ENCODE measurements around the gene UTP20.
A peak's percentile ranks its signal among the peaks of the same experiment; 100 is the strongest.

Gene UTP20

DNA sequence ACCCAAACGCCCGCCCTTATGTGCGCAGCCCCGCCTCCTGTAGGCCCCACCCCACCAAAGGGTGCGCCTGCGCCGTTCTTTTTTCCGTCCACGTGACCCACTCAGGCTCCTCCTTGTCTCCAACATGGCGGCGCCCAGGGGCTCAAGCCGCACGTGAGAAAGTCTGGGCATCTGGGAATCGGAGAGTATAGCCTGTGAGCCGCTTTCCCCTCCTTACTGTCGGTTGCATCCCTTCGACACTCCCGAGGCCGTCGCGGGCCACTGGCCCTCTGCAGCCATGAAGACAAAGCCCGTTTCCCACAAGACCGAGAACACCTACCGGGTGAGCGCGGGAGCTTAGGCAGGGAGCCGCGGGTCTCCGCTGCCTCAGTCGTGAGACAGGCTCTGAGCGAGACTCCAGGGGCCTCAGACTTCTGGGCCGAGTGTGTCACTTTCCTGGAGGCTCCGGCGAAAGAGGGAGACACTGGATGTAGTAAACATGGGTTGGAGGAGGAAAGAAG lies at the start of gene UTP20:
Gene UTP20 (plus strand): TSS at position 100 of the 500 bp plus-strand sequence. CDS start 178 bp downstream, at position 278.
- peak; percentile 89 for DNase-seq (ENCODE audit: low read depth)

GRCh38 chr12:101230547-101230946 lies 49.4 kb upstream of the UTP20 start:
- peak; percentile 89 for DNase-seq (ENCODE audit: low read depth)

- no peak for DNase-seq (ENCODE audit: low read depth)
These were observed 48.3 kb upstream of the UTP20 start for GRCh38 chr12:101231636-101232035.

GRCh38 chr12:101235686-101236085 lies 44.2 kb upstream of the UTP20 start:
- no peak for DNase-seq (ENCODE audit: low read depth)

DNA sequence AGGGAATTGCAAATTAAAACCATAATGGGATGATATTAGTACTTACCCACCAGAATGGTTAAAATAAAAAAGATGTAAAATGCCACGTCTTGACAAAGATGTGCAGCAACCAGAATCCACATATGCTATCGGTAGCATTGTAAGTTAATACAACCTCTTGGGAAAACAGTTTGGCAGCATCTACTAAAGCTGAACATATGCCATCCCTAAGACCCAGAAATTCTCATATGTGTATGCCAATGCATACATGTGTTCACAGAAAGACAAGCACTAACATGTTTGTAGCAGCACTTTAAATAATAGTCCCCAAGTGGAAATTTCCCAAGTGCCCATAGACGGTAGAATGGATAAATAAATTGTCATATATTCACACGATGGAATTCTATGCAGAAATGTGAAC lies 41.6 kb upstream of the UTP20 start:
- DNase-seq (ENCODE audit: low read depth): no peak

DNA sequence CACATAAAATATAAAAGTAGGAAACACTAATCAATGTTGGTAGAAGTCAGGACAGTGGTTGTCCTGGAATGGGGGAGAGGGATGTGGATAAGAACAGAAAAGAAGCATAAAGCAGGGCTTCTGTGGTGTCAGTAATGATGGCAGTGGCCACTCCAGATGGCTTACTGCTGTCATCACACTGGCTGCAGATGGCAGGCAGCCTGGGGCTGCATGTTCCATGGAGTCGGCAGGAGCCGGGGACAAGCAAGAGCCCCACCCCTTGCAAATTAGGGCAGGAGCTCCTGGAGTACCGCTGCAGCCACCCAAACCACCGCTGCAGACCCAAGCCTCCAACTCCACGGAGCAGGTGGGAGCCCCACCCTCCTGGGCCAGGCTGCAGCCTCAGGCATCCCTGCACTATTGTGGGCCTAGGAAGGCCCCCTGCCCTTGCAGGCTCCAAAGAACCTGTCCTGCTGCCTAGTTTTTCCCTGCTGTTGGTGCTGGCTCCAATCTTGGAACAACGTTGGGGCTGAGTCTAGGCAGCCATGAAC lies 41.0 kb upstream of the UTP20 start:
- DNase-seq (ENCODE audit: low read depth): no peak

- no peak for DNase-seq (ENCODE audit: low read depth)
These were observed 36.8 kb upstream of the UTP20 start for GRCh38 chr12:101243074-101243473.

DNA sequence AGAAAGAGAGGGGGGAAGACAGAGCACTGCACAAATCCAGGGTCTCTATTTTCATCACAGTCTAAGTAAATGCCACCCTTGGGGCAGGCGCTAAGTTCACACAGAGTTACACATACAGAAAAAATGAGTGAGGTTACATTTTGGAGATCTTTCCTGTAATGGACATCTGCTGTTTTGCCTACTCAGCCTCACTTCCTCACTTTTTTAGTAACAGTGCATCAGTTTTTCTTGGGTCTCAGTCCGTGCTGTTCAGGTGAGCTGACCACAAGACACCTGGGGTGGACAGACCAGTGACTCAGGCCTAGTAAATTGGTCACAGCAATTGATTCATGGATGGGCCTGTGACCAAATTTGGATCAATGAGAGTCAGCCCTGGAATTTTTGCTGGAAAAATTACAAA lies 36.3 kb upstream of the UTP20 start:
- DNase-seq (ENCODE audit: low read depth): no peak

GRCh38 chr12:101256266-101256665 lies 23.6 kb upstream of the UTP20 start:
- DNase-seq (ENCODE audit: low read depth): peak; percentile 6

DNA sequence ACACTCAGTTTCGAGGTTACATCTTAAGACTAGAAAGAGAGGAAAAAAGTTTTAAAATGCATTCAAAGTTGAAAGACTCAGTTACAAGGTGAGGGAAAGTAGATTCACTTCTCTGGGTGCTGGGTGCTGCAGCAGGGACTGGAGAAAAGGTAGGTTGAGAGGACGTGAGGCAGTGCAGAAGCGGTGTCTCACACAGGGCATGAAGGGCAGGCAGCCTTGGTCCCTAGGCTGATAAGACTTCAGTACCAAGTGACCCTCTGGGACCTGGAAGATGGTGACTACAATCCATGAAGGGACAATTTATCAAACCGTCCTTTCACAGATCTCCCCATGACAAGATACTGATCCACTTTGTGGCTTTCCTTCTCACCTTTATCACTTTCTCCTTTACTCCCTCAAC lies 22.5 kb upstream of the UTP20 start:
- DNase-seq (ENCODE audit: low read depth): no peak

- no peak for DNase-seq (ENCODE audit: low read depth)
These were observed 12.8 kb upstream of the UTP20 start for GRCh38 chr12:101267111-101267510.

DNA sequence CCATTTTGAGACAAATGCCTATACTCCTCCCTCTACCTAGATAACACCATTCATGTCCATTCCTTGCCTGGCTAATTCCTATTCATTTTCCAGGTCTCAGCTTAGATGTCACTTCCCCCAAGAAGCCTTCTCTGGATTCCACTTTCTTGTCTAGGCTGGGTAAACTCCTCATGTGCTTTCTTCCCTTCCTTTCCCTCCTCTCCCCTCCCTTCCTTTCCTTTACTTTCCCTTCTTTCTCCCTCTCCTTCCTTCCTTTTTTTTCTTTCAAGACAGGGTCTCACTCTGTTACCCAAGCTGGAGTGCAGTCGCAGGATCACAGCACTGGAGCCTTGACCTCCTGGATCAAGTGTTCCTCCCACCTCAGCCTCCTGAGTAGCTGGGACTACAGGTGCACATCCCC lies 3.5 kb upstream of the UTP20 start:
- no peak for DNase-seq (ENCODE audit: low read depth)

DNA sequence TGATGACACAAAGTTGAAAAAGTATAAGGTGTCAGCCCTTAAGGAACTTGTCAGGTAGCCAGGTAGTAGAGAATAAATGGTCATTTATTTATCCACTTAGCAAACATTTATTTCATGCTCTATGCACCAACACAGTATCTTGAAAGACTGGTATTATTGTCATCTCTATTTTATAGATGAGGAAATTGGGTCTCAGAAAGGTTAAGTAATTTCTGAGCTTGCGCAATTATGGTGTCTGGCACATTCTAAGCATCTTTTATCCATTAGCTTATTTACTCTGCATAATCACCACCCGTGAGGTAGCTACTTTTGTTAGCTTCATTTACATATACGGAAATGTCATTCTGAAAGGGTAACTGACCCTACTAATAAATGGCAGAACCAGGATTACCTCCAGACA lies 2.5 kb upstream of the UTP20 start:
- DNase-seq (ENCODE audit: low read depth): no peak

GRCh38 chr12:101287357-101287756 lies 7.5 kb downstream of the UTP20 start:
- DNase-seq (ENCODE audit: low read depth): no peak

- DNase-seq (ENCODE audit: low read depth): no peak
These were observed 17.8 kb downstream of the UTP20 start for GRCh38 chr12:101297661-101298060.

GRCh38 chr12:101298426-101298825 lies 18.5 kb downstream of the UTP20 start:
- DNase-seq (ENCODE audit: low read depth): peak; percentile 67

- DNase-seq (ENCODE audit: low read depth): peak; percentile 30
These were observed 19.4 kb downstream of the UTP20 start for GRCh38 chr12:101299346-101299745.

- DNase-seq (ENCODE audit: low read depth): no peak
These were observed 20.0 kb downstream of the UTP20 start for GRCh38 chr12:101299931-101300330.

- DNase-seq (ENCODE audit: low read depth): no peak
These were observed 22.8 kb downstream of the UTP20 start for GRCh38 chr12:101302741-101303140.

- no peak for DNase-seq (ENCODE audit: low read depth)
These were observed 25.4 kb downstream of the UTP20 start for GRCh38 chr12:101305226-101305779.

- no peak for DNase-seq (ENCODE audit: low read depth)
These were observed 25.9 kb downstream of the UTP20 start for GRCh38 chr12:101305794-101306193.

DNA sequence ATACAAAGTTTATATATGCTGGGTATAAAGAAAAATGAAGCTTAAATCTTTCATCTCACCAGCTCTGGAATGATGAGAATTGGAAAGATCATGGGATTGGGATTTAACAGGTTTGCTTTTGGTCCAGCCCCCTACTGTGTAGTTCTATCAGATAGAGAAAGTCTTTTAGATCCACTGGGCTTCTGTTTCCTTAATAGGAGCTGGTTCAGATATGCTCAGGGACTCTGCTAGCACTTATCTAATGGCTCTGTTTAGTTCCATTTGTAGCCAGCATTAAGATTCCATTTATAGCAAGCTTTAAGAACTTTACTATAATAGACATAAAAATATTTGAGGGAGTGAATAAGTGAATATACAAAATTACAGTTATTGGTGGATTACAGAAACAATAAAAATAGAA lies 42.6 kb downstream of the UTP20 start:
- DNase-seq (ENCODE audit: low read depth): no peak

GRCh38 chr12:101323255-101323654 lies 43.4 kb downstream of the UTP20 start:
- no peak for DNase-seq (ENCODE audit: low read depth)

- no peak for DNase-seq (ENCODE audit: low read depth)
These were observed 45.7 kb downstream of the UTP20 start for GRCh38 chr12:101325590-101325989.
